Esophagus squamous epithelium (tissue), 4 donors: ENCODE data around the gene BIRC6.

Source experiments
- CTCF ChIP-seq, 6 experiments: fragments of 450-650 bp in 4 of 6; fragments of 200-600 bp in 2 of 6; sonication (generic) in 2 of 6; IDR thresholded peaks; one replicate each; pipeline ENCODE4 v1.5.1; 2016 to 2019; ENCODE audit warnings: antibody characterized with exemption in 6 of 6, mild to moderate bottlenecking in 4 of 6, moderate library complexity in 4 of 6
- POLR2A ChIP-seq, 4 donors: fragments of 450-650 bp; IDR thresholded peaks; one replicate each; pipeline ENCODE4 v1.6.1; 2017; ENCODE audit warnings: antibody characterized with exemption in 4 of 4, mild to moderate bottlenecking in 4 of 4, moderate library complexity in 3 of 4

DNA sequence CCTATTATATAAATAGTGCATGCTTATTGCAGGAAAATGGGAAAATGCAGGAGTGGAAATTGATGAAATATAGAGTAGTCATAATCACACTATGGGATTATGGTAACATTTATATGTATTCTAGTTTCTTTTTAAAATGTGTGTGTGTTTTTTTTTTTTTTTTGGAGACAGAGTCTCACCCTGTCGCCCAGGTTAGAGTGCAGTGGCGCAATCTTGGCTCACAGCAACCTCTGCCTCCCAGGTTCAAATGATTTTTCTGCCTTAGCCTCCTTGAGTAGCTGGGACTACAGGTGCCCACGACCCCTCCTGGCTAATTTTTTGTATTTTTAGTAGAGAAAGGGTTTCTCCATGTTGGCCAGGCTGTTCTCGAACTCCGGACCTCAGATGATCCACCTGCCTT, 47.0 kb downstream of the BIRC6 start:
- TF ChIP-seq POLR2A (IDR thresholded peaks at IDR 0.05): no peak
- TF ChIP-seq CTCF (IDR thresholded peaks at IDR 0.05): no peak
